ENCODE measurements around the gene TNFRSF12A.

The TNFRSF12A gene

GRCh38 chr16:3058139-3059030 is 38.2 kb downstream of the TNFRSF12A start:
- H3K36me3 ChIP-seq (ENCODE audit: control insufficient read depth, insufficient read depth, low read length): no peaks in the 10 kb centered on the region
- peaks cover 12% of the 10 kb centered on the region for H3K27me3 ChIP-seq (ENCODE audit: control insufficient read depth, insufficient read depth, low read length)
- no peak overlapping the region for H3K9ac ChIP-seq (ENCODE audit: low read depth, low read length)
- peak overlapping the region; percentile 58 for H3K4me3 ChIP-seq (ENCODE audit: low read depth, low read length)
- H3K4me1 ChIP-seq (ENCODE audit: control insufficient read depth, insufficient read depth, low read length): no peaks in the 10 kb centered on the region
- no peaks in the 10 kb centered on the region for H3K9me3 ChIP-seq (ENCODE audit: control insufficient read depth, insufficient read depth, low read length)

- peak overlapping the region; percentile 73 for H3K9ac ChIP-seq (ENCODE audit: low read depth, low read length)
- H3K36me3 ChIP-seq (ENCODE audit: control insufficient read depth, insufficient read depth, low read length): no peaks in the 10 kb centered on the region
- peaks cover 12% of the 10 kb centered on the region for H3K27me3 ChIP-seq (ENCODE audit: control insufficient read depth, insufficient read depth, low read length)
- H3K4me3 ChIP-seq (ENCODE audit: low read depth, low read length): peak overlapping the region; percentile 58
- no peaks in the 10 kb centered on the region for H3K4me1 ChIP-seq (ENCODE audit: control insufficient read depth, insufficient read depth, low read length)
- H3K9me3 ChIP-seq (ENCODE audit: control insufficient read depth, insufficient read depth, low read length): no peaks in the 10 kb centered on the region
These were observed 39.0 kb downstream of the TNFRSF12A start for GRCh38 chr16:3059041-3059722.

GRCh38 chr16:3059723-3060242 is 39.6 kb downstream of the TNFRSF12A start:
- no peaks in the 10 kb centered on the region for H3K36me3 ChIP-seq (ENCODE audit: control insufficient read depth, insufficient read depth, low read length)
- H3K4me1 ChIP-seq (ENCODE audit: control insufficient read depth, insufficient read depth, low read length): no peaks in the 10 kb centered on the region
- peaks cover 12% of the 10 kb centered on the region for H3K27me3 ChIP-seq (ENCODE audit: control insufficient read depth, insufficient read depth, low read length)
- peak overlapping the region; percentile 58 for H3K4me3 ChIP-seq (ENCODE audit: low read depth, low read length)
- peak overlapping the region; percentile 73 for H3K9ac ChIP-seq (ENCODE audit: low read depth, low read length)
- H3K9me3 ChIP-seq (ENCODE audit: control insufficient read depth, insufficient read depth, low read length): no peaks in the 10 kb centered on the region

GRCh38 chr16:3060339-3061127 is 40.4 kb downstream of the TNFRSF12A start:
- no peaks in the 10 kb centered on the region for H3K36me3 ChIP-seq (ENCODE audit: control insufficient read depth, insufficient read depth, low read length)
- H3K27me3 ChIP-seq (ENCODE audit: control insufficient read depth, insufficient read depth, low read length): peaks cover 12% of the 10 kb centered on the region
- no peaks in the 10 kb centered on the region for H3K9me3 ChIP-seq (ENCODE audit: control insufficient read depth, insufficient read depth, low read length)
- H3K4me1 ChIP-seq (ENCODE audit: control insufficient read depth, insufficient read depth, low read length): peaks cover 4% of the 10 kb centered on the region
- no peak overlapping the region for H3K4me3 ChIP-seq (ENCODE audit: low read depth, low read length)
- no peak overlapping the region for H3K9ac ChIP-seq (ENCODE audit: low read depth, low read length)

- Histone ChIP-seq H3K4me1 (ENCODE audit: control insufficient read depth, insufficient read depth, low read length) (peaks cover 5% of the 10 kb centered on the region), H3K9ac (ENCODE audit: low read depth, low read length) (no peak overlapping the region)
These were observed 42.4 kb downstream of the TNFRSF12A start for GRCh38 chr16:3062553-3062952.

GRCh38 chr16:3063625-3064386 is 43.6 kb downstream of the TNFRSF12A start:
- H3K9me3 ChIP-seq (ENCODE audit: control insufficient read depth, insufficient read depth, low read length): no peaks in the 10 kb centered on the region
- H3K36me3 ChIP-seq (ENCODE audit: control insufficient read depth, insufficient read depth, low read length): no peaks in the 10 kb centered on the region
- peaks cover 5% of the 10 kb centered on the region for H3K27me3 ChIP-seq (ENCODE audit: control insufficient read depth, insufficient read depth, low read length)
- peak overlapping the region; percentile 4 for H3K4me3 ChIP-seq (ENCODE audit: low read depth, low read length)
- no peak overlapping the region for H3K9ac ChIP-seq (ENCODE audit: low read depth, low read length)
- H3K4me1 ChIP-seq (ENCODE audit: control insufficient read depth, insufficient read depth, low read length): peaks cover 5% of the 10 kb centered on the region

More at GRCh38 chr16:3062553-3062952, 42.4 kb downstream of the TNFRSF12A start:
- H3K27me3 ChIP-seq (ENCODE audit: control insufficient read depth, insufficient read depth, low read length): peaks cover 9% of the 10 kb centered on the region
- H3K4me3 ChIP-seq (ENCODE audit: low read depth, low read length): no peak overlapping the region
- no peaks in the 10 kb centered on the region for H3K9me3 ChIP-seq (ENCODE audit: control insufficient read depth, insufficient read depth, low read length)
- no peaks in the 10 kb centered on the region for H3K36me3 ChIP-seq (ENCODE audit: control insufficient read depth, insufficient read depth, low read length)

- no peak within 1 kb of the TSS for H3K4me3 ChIP-seq (ENCODE audit: low read depth, low read length)
- no peak within 1 kb of the TSS for H3K9ac ChIP-seq (ENCODE audit: low read depth, low read length)
- H3K9me3 ChIP-seq (ENCODE audit: control insufficient read depth, insufficient read depth, low read length): no peaks in the 10 kb centered on the region
- peaks cover under 1% of the 10 kb centered on the region for H3K27me3 ChIP-seq (ENCODE audit: control insufficient read depth, insufficient read depth, low read length)
- peaks cover 5% of the 10 kb centered on the region for H3K4me1 ChIP-seq (ENCODE audit: control insufficient read depth, insufficient read depth, low read length)
- H3K36me3 ChIP-seq (ENCODE audit: control insufficient read depth, insufficient read depth, low read length): no peaks in the 10 kb centered on the region
These were observed 45.0 kb downstream of the TNFRSF12A start, which contains the start of gene IL32 for GRCh38 chr16:3065069-3065741. TSS of gene IL32 (plus strand) at chr16:3065640. CDS start at chr16:3065812, 172 bp downstream.

GRCh38 chr16:3065742-3066439 is 45.7 kb downstream of the TNFRSF12A start:
- no peaks in the 10 kb centered on the region for H3K36me3 ChIP-seq (ENCODE audit: control insufficient read depth, insufficient read depth, low read length)
- H3K9me3 ChIP-seq (ENCODE audit: control insufficient read depth, insufficient read depth, low read length): no peaks in the 10 kb centered on the region
- no peak overlapping the region for H3K9ac ChIP-seq (ENCODE audit: low read depth, low read length)
- no peak overlapping the region for H3K4me3 ChIP-seq (ENCODE audit: low read depth, low read length)
- peaks cover 5% of the 10 kb centered on the region for H3K4me1 ChIP-seq (ENCODE audit: control insufficient read depth, insufficient read depth, low read length)
- no peaks in the 10 kb centered on the region for H3K27me3 ChIP-seq (ENCODE audit: control insufficient read depth, insufficient read depth, low read length)

GRCh38 chr16:3066440-3066748 is 46.2 kb downstream of the TNFRSF12A start:
- Histone ChIP-seq H3K9ac (ENCODE audit: low read depth, low read length) (no peak overlapping the region), H3K4me3 (ENCODE audit: low read depth, low read length) (no peak overlapping the region), H3K27me3 (ENCODE audit: control insufficient read depth, insufficient read depth, low read length) (no peaks in the 10 kb centered on the region), H3K9me3 (ENCODE audit: control insufficient read depth, insufficient read depth, low read length) (no peaks in the 10 kb centered on the region), H3K36me3 (ENCODE audit: control insufficient read depth, insufficient read depth, low read length) (no peaks in the 10 kb centered on the region), H3K4me1 (ENCODE audit: control insufficient read depth, insufficient read depth, low read length) (peaks cover 5% of the 10 kb centered on the region)

GRCh38 chr16:3068487-3068886 is 48.3 kb downstream of the TNFRSF12A start:
- H3K27me3 ChIP-seq (ENCODE audit: control insufficient read depth, insufficient read depth, low read length): no peaks in the 10 kb centered on the region
- H3K4me3 ChIP-seq (ENCODE audit: low read depth, low read length): no peak overlapping the region
- H3K4me1 ChIP-seq (ENCODE audit: control insufficient read depth, insufficient read depth, low read length): peaks cover 5% of the 10 kb centered on the region
- no peaks in the 10 kb centered on the region for H3K9me3 ChIP-seq (ENCODE audit: control insufficient read depth, insufficient read depth, low read length)
- no peak overlapping the region for H3K9ac ChIP-seq (ENCODE audit: low read depth, low read length)
- no peaks in the 10 kb centered on the region for H3K36me3 ChIP-seq (ENCODE audit: control insufficient read depth, insufficient read depth, low read length)
